Activated CD4-positive, alpha-beta T cell treated with anti-CD3 and anti-CD28 coated beads, Interleukin-2, amount 50 U/mL, for 4 hours (primary cell): ENCODE data around the gene MMS19.

Experiments used
- DNase-seq, 2 experiments: peaks; one replicate each; pipeline ENCODE4 v3.0.0-alpha.2; 2020

The MMS19 gene, protein sequence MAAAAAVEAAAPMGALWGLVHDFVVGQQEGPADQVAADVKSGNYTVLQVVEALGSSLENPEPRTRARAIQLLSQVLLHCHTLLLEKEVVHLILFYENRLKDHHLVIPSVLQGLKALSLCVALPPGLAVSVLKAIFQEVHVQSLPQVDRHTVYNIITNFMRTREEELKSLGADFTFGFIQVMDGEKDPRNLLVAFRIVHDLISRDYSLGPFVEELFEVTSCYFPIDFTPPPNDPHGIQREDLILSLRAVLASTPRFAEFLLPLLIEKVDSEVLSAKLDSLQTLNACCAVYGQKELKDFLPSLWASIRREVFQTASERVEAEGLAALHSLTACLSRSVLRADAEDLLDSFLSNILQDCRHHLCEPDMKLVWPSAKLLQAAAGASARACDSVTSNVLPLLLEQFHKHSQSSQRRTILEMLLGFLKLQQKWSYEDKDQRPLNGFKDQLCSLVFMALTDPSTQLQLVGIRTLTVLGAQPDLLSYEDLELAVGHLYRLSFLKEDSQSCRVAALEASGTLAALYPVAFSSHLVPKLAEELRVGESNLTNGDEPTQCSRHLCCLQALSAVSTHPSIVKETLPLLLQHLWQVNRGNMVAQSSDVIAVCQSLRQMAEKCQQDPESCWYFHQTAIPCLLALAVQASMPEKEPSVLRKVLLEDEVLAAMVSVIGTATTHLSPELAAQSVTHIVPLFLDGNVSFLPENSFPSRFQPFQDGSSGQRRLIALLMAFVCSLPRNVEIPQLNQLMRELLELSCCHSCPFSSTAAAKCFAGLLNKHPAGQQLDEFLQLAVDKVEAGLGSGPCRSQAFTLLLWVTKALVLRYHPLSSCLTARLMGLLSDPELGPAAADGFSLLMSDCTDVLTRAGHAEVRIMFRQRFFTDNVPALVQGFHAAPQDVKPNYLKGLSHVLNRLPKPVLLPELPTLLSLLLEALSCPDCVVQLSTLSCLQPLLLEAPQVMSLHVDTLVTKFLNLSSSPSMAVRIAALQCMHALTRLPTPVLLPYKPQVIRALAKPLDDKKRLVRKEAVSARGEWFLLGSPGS

DNA sequence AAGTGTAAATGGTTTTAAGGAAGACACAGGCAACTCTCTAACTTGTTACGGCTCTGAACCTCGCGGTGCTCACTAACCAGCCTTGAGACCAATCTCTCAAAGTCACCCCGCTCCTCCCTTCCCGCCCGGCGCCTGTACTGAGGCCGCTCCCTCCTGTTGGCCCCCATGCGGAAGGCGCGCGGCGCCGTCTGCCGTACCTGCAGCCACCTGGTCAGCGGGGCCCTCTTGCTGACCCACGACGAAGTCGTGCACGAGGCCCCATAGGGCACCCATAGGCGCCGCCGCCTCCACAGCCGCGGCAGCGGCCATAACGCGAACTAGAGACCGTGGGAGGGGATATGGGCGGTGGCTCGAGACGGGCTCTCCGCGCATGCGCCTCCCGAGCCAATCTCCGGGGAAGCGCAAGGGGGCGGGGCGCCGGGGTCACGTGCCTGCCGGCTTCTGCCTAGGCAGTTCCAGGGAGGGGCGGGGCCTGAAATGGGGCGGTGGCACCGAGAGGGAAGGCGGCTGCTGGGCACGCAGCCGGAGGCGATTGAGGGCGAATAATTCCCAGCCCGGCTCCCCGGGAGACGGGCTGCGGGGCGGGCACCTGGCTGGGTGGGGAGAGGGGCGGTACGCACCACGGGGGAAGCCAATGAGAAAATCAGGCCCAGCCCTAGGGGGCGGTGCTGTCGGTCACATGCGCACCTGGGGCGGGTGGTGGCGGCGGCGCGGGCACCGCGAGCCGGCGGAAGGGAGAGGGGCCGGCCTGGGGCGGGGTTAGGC, at the start of gene MMS19:
Gene MMS19 (minus strand): TSS at position 347 of the 765 bp plus-strand sequence. CDS start 38 bp downstream, at position 309.
- peak; percentile 99 to 100 for DNase-seq

- DNase-seq = no peak
Observed at GRCh38 chr10:97547962-97548361, 49.7 kb upstream of the MMS19 start.

DNA sequence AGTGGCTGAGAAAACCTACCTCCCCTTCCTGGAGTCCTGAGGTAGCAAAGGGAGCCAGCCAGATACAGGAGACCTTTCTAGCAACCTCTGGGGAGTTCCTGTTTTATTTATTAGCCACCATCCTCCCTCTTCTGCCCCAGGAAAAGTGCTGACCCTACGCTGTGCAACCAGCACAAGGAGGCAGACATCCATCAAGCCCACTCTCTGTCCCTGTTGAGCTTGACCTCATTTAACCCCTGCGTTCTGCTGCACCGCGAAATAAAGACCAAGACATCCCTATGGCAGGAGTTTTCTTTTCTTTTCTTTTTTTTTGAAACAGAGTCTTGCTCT, 49.0 kb upstream of the MMS19 start:
- DNase-seq = no peak

DNA sequence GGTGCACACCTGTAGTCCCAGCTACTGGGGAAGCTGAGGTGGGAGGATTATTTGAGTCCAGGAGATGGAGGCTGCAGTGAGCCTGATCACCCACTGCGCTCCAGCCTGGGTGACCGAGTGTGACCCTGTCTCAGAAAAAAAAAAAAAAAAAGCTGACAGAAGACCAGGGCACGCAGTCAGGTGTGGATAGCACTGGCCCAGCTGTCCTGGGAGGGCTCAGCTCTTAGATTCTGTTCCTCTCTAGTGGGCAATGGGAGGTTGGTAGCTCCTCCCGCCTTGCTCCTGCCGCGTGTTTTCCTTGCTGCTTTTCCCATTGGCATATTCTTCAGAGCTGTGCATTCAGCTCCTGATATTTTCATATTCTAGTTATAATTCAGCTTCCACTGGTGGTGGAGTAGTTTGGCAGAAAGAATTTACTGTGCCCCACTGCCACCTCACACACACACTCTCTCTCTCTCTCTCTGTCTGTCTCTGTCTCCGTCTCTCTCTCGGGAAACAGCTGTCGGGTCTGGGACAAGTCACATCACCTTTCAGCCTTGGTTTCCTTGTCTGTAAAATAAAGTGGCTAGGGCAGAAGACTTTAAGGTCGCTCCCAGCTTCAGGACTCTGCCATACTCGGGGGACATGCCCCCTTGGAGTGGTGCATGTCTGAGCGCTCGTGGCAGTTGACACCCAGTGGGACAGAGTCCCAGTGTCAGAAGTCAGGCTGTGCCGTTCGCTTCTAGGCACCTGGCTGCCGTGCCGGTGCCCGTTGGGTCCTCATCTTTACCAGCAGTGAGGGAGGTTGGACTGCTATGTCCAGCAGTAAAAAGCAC, 48.4 kb upstream of the MMS19 start:
- DNase-seq = no peak

DNA sequence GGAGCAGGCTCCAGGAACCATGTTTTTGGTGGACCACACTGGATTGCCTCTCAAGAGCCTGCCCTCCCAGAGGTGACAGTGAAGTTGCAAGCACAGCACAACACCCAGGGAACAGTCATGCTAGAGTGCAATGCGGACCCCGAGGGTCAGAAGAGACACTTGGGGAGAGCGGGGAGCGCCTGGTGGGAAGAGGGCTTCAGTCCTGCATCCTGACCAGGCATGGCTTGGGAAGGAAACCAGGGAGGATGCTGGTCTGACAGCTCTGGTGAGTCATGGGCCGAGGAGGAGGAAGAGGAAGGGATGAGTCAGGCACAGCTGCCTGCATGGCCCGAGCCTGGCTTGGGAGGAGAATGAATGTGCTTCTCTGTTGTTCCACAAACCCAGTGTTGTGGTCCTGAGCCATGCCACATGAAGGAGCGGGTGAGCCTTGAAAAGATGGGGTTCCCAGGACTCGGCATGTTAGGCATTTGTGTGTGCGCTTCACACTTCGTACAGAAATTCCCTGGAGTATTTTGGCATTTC, 44.9 kb upstream of the MMS19 start:
- peak; percentile 33 to 49 for DNase-seq

DNA sequence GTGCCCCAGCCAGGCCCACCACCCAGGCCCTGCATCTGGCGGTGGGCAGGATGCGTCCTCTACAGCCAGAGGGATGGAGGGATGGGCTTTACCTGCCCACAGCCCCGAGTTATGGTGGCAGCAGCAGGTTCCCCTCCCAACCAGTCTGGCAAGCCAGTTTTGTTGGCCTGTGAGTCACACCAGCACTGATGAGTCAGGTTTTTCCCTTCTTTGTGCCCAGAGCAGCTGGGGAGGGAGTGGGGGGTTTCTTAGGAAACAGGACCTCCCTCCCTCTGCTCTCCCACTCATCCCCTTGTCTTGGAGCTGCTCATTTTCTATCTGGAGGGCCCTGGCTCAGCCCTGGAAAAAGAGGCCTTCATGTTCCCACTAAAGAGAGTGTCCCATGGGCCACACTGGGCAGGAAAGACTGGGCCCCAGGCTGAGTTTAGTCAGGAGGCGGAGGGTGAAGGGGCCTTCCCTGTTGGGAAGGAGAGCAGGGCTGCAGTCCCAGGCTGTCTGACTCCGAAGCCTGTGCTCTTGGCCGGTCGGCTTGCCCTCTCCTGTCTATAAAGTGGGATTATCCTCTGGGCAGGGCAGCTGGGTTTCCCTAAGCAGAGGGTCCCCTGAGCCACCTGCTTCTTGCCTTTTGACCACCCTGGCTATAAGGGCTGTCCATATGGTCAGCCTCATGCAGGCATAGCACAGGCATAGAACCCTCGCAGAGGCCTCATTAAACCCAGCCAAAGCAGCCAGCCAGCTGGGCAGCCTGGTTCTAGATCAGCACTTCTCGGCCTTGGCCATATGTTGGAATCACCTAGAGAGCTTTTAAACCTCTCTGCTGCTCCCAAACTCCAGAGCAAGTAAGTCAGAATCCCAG, 44.2 kb upstream of the MMS19 start:
- DNase-seq = peak; percentile 34 to 42

- DNase-seq = no peak
Observed at GRCh38 chr10:97540669-97541500, 42.7 kb upstream of the MMS19 start.

GRCh38 chr10:97539523-97540200, 41.4 kb upstream of the MMS19 start:
- no peak for DNase-seq

- no peak for DNase-seq
Observed at GRCh38 chr10:97538839-97539238, 40.6 kb upstream of the MMS19 start.

DNA sequence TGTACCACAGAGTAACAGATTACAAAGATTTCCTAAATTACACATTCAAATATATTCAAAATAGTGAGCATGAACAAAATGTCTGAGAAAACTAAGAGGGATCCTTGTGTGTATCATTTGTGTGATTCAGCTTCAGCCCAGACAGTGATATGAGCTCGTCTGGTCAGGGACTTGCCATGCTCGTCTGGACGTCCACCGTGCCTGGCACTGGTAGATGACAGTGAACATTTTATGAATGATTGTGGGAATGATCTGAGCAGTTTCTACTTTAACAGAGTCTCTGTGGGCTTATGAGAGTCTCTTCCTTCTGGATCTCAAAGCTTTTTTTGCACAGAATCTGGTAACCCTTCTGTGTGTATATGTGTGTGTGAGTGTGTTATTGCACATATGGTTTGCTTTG, 40.2 kb upstream of the MMS19 start:
- no peak for DNase-seq

GRCh38 chr10:97537186-97537869, 39.1 kb upstream of the MMS19 start:
- no peak for DNase-seq

GRCh38 chr10:97534746-97535367, 36.6 kb upstream of the MMS19 start:
- peak in 1 of 2 experiments; percentile 12 for DNase-seq

GRCh38 chr10:97533888-97534287, 35.7 kb upstream of the MMS19 start:
- no peak for DNase-seq

GRCh38 chr10:97532935-97533671, 34.9 kb upstream of the MMS19 start:
- DNase-seq = no peak

DNA sequence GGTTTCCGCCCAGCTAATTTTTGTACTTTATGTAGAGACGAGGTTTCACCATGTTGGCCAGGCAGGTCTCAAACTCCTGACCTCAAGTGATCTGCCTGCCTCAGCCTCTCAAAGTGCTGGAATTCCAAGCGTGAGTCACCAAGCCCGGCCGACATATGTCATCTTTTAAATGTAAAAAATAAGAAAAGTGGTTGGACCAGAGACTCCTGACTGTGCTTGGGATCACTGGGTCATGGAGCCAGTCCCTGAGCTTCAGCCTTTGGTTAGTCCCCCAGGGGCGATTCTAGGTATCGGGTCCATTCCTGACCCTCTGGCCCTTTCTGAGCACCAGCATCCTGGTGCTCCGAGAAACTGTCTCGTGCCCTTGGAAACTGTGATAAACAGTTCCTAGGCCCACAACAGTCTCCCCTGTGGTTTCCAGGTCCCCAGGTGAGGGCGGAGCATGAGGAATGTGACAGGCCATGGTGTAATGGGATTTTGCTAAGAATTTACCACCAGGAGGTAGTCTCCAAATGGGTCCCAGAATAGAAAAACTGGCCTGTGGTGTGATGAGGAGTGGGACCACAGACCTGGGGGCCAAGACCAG, 33.3 kb upstream of the MMS19 start:
- DNase-seq = no peak

GRCh38 chr10:97529685-97530465, 31.7 kb upstream of the MMS19 start:
- DNase-seq = no peak
